HEK293T (cell line): ENCODE data around the gene SCTR.

ENCODE experiments used
- CTCF ChIA-PET: fragments of 350-600 bp; formaldehyde crosslinking; extraction: SDS; loops from one replicate; lab custom pipeline; 2021; ENCODE audit warnings: antibody characterized with exemption, inconsistent platforms; lab: Yijun Ruan, JAX
- POLR2A ChIA-PET: fragments of 350-600 bp; formaldehyde crosslinking; extraction: SDS; loops from one replicate; lab custom pipeline; 2020; ENCODE audit warnings: antibody characterized with exemption, inconsistent platforms; lab: Yijun Ruan, JAX
- DNase-seq: peaks from one replicate; pipeline ENCODE4 v3.0.0; 2012; ENCODE audit warnings: mixed read lengths; ENCODE audit errors: extremely low spot score
- ARNT ChIP-seq: fragments of 450-650 bp; IDR thresholded peaks from 2 replicates; pipeline ENCODE4 v1.6.1; 2017; ENCODE audit warnings: mild to moderate bottlenecking
- BHLHE40 ChIP-seq: fragments of 450-650 bp; IDR thresholded peaks from 2 replicates; pipeline ENCODE4 v1.6.1; 2016; ENCODE audit warnings: mild to moderate bottlenecking, moderate library complexity, borderline replicate concordance
- CTBP1 ChIP-seq: fragments of 450-650 bp; IDR thresholded peaks from 2 replicates; pipeline ENCODE4 v1.6.1; 2016; ENCODE audit warnings: borderline replicate concordance
- ELF4 ChIP-seq: fragments of 450-650 bp; IDR thresholded peaks from 2 replicates; pipeline ENCODE4 v1.6.1; 2017; ENCODE audit warnings: antibody characterized with exemption
- FOXA1 ChIP-seq: fragments of 450-650 bp; IDR thresholded peaks from 2 replicates; pipeline ENCODE4 v1.6.1; 2016; ENCODE audit warnings: mild to moderate bottlenecking
- FOXK2 ChIP-seq: fragments of 450-650 bp; IDR thresholded peaks from 2 replicates; pipeline ENCODE4 v1.6.1; 2016; ENCODE audit warnings: mild to moderate bottlenecking
- FOXM1 ChIP-seq: fragments of 450-650 bp; IDR thresholded peaks from 2 replicates; pipeline ENCODE4 v1.6.1; 2017; ENCODE audit warnings: mild to moderate bottlenecking, borderline replicate concordance
- HDGF ChIP-seq: fragments of 450-650 bp; IDR thresholded peaks from 2 replicates; pipeline ENCODE4 v1.6.1; 2017; ENCODE audit warnings: antibody characterized with exemption, borderline replicate concordance
- L3MBTL2 ChIP-seq: fragments of 450-650 bp; conservative IDR thresholded peaks from 2 replicates; pipeline ENCODE4 v1.6.1; 2016; ENCODE audit warnings: mild to moderate bottlenecking
- LEF1 ChIP-seq: fragments of 450-650 bp; IDR thresholded peaks from 2 replicates; pipeline ENCODE4 v1.6.1; 2017; ENCODE audit warnings: mild to moderate bottlenecking, borderline replicate concordance
- NFRKB ChIP-seq: fragments of 450-650 bp; IDR thresholded peaks from 2 replicates; pipeline ENCODE4 v1.6.1; 2016; ENCODE audit warnings: mild to moderate bottlenecking, moderate library complexity
- SP1 ChIP-seq: fragments of 450-650 bp; IDR thresholded peaks from 2 replicates; pipeline ENCODE4 v1.6.1; 2017
- SUZ12 ChIP-seq: fragments of 450-650 bp; IDR thresholded peaks from 2 replicates; pipeline ENCODE4 v1.6.1; 2016; ENCODE audit warnings: mild to moderate bottlenecking
- TARDBP ChIP-seq: fragments of 450-650 bp; IDR thresholded peaks from 2 replicates; pipeline ENCODE4 v1.6.1; 2016
- ZNF384 ChIP-seq: fragments of 450-650 bp; IDR thresholded peaks from 2 replicates; pipeline ENCODE4 v1.6.1; 2016
- TF ChIP-seq, protein P1 (sequence below): fragments of 450-650 bp; IDR thresholded peaks from 2 replicates; pipeline ENCODE4 v1.6.1; 2016

Gene SCTR

DNA sequence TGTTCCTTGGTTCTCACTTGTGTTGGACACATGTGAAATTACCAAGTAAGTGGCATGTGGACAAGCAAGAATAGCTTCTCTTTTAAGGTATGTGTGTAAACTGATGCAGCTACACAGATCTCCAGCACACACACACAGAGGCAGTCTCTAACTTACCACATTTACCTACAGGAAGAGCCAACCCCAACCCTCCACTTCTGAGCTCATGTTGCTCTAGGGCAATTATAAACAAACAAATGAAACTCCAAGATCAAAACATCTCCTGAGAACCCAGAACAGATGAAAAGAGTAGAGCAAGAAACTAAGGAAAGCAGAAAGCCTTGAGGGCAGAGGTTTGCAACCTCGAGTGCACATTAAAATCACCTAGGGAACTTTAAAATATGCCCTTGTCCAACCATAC lies 108.7 kb downstream of the SCTR start:
- DNase-seq: no peak
- ChIA-PET CTCF (interaction anchor here (2.5 kb wide), 1 partner anchor 61 kb away, joined by 10 read pairs; no protein-coding TSS in a partner anchor), POLR2A (no interaction called here)
- no peak for TF ChIP-seq SP1
- no peak for TF ChIP-seq ELF4
- TF ChIP-seq L3MBTL2: no peak
- no peak for TF ChIP-seq BHLHE40
- no peak for TF ChIP-seq NFRKB
- TF ChIP-seq, protein P1, sequence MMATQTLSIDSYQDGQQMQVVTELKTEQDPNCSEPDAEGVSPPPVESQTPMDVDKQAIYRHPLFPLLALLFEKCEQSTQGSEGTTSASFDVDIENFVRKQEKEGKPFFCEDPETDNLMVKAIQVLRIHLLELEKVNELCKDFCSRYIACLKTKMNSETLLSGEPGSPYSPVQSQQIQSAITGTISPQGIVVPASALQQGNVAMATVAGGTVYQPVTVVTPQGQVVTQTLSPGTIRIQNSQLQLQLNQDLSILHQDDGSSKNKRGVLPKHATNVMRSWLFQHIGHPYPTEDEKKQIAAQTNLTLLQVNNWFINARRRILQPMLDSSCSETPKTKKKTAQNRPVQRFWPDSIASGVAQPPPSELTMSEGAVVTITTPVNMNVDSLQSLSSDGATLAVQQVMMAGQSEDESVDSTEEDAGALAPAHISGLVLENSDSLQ: no peak
- no peak for TF ChIP-seq ZNF384
- no peak for TF ChIP-seq FOXK2
- TF ChIP-seq FOXM1: no peak
- no peak for TF ChIP-seq ARNT
- TF ChIP-seq FOXA1: no peak
- no peak for TF ChIP-seq TARDBP
- no peak for TF ChIP-seq HDGF
- TF ChIP-seq LEF1: no peak
- no peak for TF ChIP-seq CTBP1
- no peak for TF ChIP-seq SUZ12

DNA sequence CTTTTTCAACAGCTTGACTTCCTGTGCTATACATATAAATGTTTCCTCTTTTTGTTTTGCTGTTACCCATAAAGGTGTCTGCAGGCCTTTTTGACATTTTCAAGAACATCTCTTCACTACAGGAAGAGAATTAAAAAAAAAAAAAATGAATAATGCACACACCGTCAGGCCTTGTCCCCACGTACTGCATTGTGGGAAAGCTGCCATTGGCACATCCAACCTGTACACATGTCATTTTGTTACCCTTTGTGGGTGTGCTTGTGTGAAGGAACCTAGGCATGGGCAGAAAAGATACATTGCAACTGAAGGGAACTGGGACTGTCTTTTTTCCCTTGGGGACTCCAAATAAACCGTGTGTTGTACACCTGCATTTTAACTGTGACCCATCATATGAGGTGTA lies 109.4 kb downstream of the SCTR start:
- TF ChIP-seq SP1: no peak
- TF ChIP-seq TARDBP: no peak
- no peak for TF ChIP-seq ZNF384
- no peak for TF ChIP-seq SUZ12
- TF ChIP-seq FOXM1: no peak
- no peak for TF ChIP-seq BHLHE40
- no peak for TF ChIP-seq NFRKB
- TF ChIP-seq ELF4: no peak
- TF ChIP-seq ARNT: no peak
- TF ChIP-seq L3MBTL2: no peak
- TF ChIP-seq FOXA1: no peak
- no peak for TF ChIP-seq CTBP1
- TF ChIP-seq HDGF: no peak
- ChIA-PET CTCF (interaction anchor here (2.5 kb wide), 1 partner anchor 61 kb away, joined by 10 read pairs; no protein-coding TSS in a partner anchor), POLR2A (no interaction called here)
- DNase-seq: no peak

DNA sequence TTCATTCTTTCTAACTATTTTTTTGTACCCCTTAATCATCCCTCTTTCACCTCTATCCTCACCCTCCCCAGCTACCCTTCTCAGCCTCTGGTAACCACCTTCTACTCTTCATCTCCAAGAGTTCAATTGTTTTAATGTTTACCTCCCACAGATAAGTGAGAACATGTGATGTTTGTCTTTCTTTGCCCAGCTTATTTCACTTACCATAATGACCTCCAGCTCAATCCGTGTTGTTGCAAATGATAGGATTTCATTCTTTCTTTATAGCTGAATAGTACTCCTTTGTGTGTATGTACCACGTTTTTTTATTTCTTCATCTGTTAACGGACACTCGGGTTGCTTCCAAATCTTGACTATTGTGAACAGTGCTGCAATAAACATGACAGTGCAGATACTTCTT lies 114.8 kb downstream of the SCTR start:
- ChIA-PET POLR2A (no interaction called here), CTCF (interaction anchor here (1.5 kb wide), 1 partner anchor 67 kb away, joined by 12 read pairs; no protein-coding TSS in a partner anchor)
- DNase-seq: no peak
- TF ChIP-seq, protein P1: no peak
- TF ChIP-seq ARNT (no peak), ELF4 (no peak), LEF1 (no peak), SP1 (no peak), L3MBTL2 (no peak), FOXM1 (no peak), NFRKB (no peak), ZNF384 (no peak)

DNA sequence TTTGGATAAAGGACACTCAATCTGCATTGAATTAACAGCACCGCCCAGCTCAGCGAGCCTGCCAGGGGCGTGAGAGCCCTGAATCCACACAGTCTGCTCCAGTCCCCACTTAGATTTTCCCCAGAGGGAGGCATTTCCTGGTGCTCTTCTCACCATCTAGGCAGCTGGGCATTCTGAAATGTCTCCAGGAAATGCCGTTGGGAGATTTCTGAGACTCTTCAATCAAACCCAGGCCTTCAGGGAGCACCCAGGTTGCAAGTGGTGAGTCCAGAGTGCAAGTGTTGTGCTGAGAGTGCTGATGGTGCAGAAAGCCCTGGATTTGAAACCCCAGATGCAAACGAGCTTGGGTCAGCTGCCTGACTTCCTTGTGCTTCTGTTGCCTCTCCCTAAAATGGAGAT lies 116.1 kb downstream of the SCTR start:
- no peak for DNase-seq
- POLR2A ChIA-PET: no interaction called here
- TF ChIP-seq L3MBTL2: no peak
- no peak for TF ChIP-seq BHLHE40
- TF ChIP-seq, protein P1: no peak
- TF ChIP-seq TARDBP: no peak
- no peak for TF ChIP-seq ZNF384
- no peak for TF ChIP-seq FOXM1
- no peak for TF ChIP-seq SUZ12
- no peak for TF ChIP-seq SP1
- TF ChIP-seq NFRKB: no peak
- TF ChIP-seq LEF1: no peak
- TF ChIP-seq ELF4: no peak
- no peak for TF ChIP-seq CTBP1
- no peak for TF ChIP-seq HDGF
- TF ChIP-seq FOXA1: no peak
- no peak for TF ChIP-seq ARNT
- no peak for TF ChIP-seq FOXK2
- CTCF ChIA-PET: interaction anchor here (1.2 kb wide), 1 partner anchor 68 kb away, joined by 7 read pairs; no protein-coding TSS in a partner anchor

DNA sequence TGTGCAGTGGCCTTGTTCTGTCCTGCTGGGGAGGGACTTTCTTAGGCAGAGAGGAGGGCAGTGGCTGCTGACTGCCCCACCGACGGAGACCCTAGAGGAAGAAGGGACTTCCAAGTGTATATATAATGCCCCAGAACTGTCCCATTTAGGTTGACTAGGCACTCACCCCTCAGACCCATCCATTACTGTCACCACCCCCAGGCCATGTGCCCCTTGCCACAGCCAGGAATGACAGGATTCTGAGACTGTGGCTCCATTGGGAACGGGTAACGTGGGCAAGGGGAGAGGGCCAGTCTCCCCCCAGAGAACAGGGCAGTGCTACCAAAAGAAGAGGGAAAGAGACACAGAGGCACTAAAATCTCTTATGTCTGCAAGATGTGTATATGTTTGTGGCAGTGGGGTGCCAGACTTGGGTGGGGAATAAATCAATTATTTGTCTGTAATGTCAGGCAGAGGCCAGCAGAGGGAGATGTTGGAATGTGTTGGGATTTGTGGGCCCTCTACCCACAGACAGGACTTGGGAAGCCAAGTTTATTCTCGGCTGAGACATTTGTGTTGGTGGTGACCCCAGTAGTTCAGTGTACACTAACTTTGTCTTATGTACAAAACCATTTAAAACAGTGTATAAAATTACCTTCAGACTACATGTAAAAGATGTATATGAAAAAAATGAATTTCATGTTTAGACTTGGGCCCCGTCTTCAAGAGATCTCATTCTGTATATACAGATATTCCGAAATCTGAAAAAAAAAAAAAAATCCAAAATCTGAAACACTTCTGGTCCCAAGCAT lies 116.7 kb downstream of the SCTR start:
- TF ChIP-seq SP1: no peak
- TF ChIP-seq, protein P1: peak; percentile 81
- ChIA-PET CTCF (interaction anchor here (1.2 kb wide), 1 partner anchor 69 kb away, joined by 7 read pairs; no protein-coding TSS in a partner anchor), POLR2A (no interaction called here)
- DNase-seq: peak; percentile 82
